Stimulated activated CD4-positive, alpha-beta T cell treated with anti-CD3 and anti-CD28 coated beads, Interleukin-1b, Interleukin-23, amount 100 ng/mL, for 4 hours (primary cell): Measurements from ENCODE around the gene FAHD2A.
"Not testable (repeated sequence)": the region's sequence is repeated elsewhere in the genome, so short reads cannot be mapped to it uniquely, and the experiment has no call there.

ENCODE experiments used
- DNase-seq, 2 donors: peaks; one replicate each; pipeline ENCODE4 v3.0.0-alpha.2; 2020; ENCODE audit warnings: low read depth in 2 of 2

The FAHD2A gene

GRCh38 chr2:95390881-95391321, 11.6 kb upstream of the FAHD2A start:
- DNase-seq = no peak

- no peak for DNase-seq
Measured at GRCh38 chr2:95391641-95392310, 10.7 kb upstream of the FAHD2A start.

- DNase-seq = no peak
Measured at GRCh38 chr2:95392320-95392719, 10.2 kb upstream of the FAHD2A start.

GRCh38 chr2:95392730-95393455, 9.6 kb upstream of the FAHD2A start:
- no peak for DNase-seq

GRCh38 chr2:95393901-95394300, 8.6 kb upstream of the FAHD2A start:
- DNase-seq = no peak

GRCh38 chr2:95399061-95399460, 3.4 kb upstream of the FAHD2A start:
- no peak for DNase-seq

- no peak for DNase-seq
Measured at GRCh38 chr2:95401480-95401879, 1.0 kb upstream of the FAHD2A start.

GRCh38 chr2:95402004-95402369, 521 bp upstream of the FAHD2A start:
- DNase-seq = not testable (repeated sequence)

- peak in 1 of 2 donors; percentile 17 for DNase-seq
Measured at GRCh38 chr2:95403204-95403721, 755 bp downstream of the FAHD2A start.

- not testable (repeated sequence) for DNase-seq
Measured at GRCh38 chr2:95403824-95404223, 1.3 kb downstream of the FAHD2A start.

- not testable (repeated sequence) for DNase-seq
Measured at GRCh38 chr2:95404676-95405075, 2.2 kb downstream of the FAHD2A start.

GRCh38 chr2:95411239-95411638, 8.7 kb downstream of the FAHD2A start:
- DNase-seq = not testable (repeated sequence)

- peak; percentile 38 to 63 for DNase-seq
Measured at GRCh38 chr2:95414015-95414594, 11.6 kb downstream of the FAHD2A start.

GRCh38 chr2:95415138-95415537, 12.6 kb downstream of the FAHD2A start:
- DNase-seq = not testable (repeated sequence)

- not testable (repeated sequence) for DNase-seq
Measured at GRCh38 chr2:95415561-95415960, 13.1 kb downstream of the FAHD2A start.

- DNase-seq = not testable (repeated sequence)
Measured at GRCh38 chr2:95427196-95427867, 24.8 kb downstream of the FAHD2A start.

- DNase-seq = not testable (repeated sequence)
Measured at GRCh38 chr2:95429748-95430467, 27.4 kb downstream of the FAHD2A start.

- DNase-seq = not testable (repeated sequence)
Measured at GRCh38 chr2:95433373-95433772, 30.9 kb downstream of the FAHD2A start.

- not testable (repeated sequence) for DNase-seq
Measured at GRCh38 chr2:95433973-95434372, 31.5 kb downstream of the FAHD2A start.

- DNase-seq = not testable (repeated sequence)
Measured at GRCh38 chr2:95434507-95435076, 32.1 kb downstream of the FAHD2A start.
